NCI-H1417 treated with DMSO at 0.1 percent for 48 hours (cell line): Measurements from ENCODE around the gene COL23A1.

Experiments used
- DNase-seq: peaks from one replicate; lab custom pipeline; 2025; lab: John Stamatoyannopoulos, UW

Gene COL23A1

GRCh38 chr5:178360222-178360925 is 229.8 kb downstream of the COL23A1 start:
- DNase-seq: no peak

GRCh38 chr5:178359738-178360137 is 230.5 kb downstream of the COL23A1 start:
- DNase-seq: no peak

- DNase-seq: no peak
Observed at GRCh38 chr5:178357678-178358077, 232.5 kb downstream of the COL23A1 start.

GRCh38 chr5:178357121-178357521 is 233.1 kb downstream of the COL23A1 start:
- DNase-seq: no peak

GRCh38 chr5:178356431-178356872 is 233.7 kb downstream of the COL23A1 start:
- no peak for DNase-seq

- DNase-seq: no peak
Observed at GRCh38 chr5:178355671-178356070, 234.5 kb downstream of the COL23A1 start.

GRCh38 chr5:178353461-178353860 is 236.7 kb downstream of the COL23A1 start:
- DNase-seq: no peak

- no peak for DNase-seq
Observed at GRCh38 chr5:178352035-178352349, 238.2 kb downstream of the COL23A1 start.

GRCh38 chr5:178351221-178352034 is 238.8 kb downstream of the COL23A1 start:
- no peak for DNase-seq

- no peak for DNase-seq
Observed at GRCh38 chr5:178350361-178351220, 239.6 kb downstream of the COL23A1 start.

- DNase-seq: no peak
Observed at GRCh38 chr5:178349625-178350353, 240.4 kb downstream of the COL23A1 start.

- DNase-seq: no peak
Observed at GRCh38 chr5:178349075-178349511, 241.1 kb downstream of the COL23A1 start.

- DNase-seq: no peak
Observed at GRCh38 chr5:178348356-178349074, 241.7 kb downstream of the COL23A1 start.

- DNase-seq: no peak
Observed at GRCh38 chr5:178347956-178348355, 242.2 kb downstream of the COL23A1 start.

- no peak for DNase-seq
Observed at GRCh38 chr5:178346607-178347334, 243.4 kb downstream of the COL23A1 start.

- no peak for DNase-seq
Observed at GRCh38 chr5:178343306-178343705, 246.9 kb downstream of the COL23A1 start.

GRCh38 chr5:178341851-178342140 is 248.4 kb downstream of the COL23A1 start:
- no peak for DNase-seq

GRCh38 chr5:178341091-178341850 is 248.9 kb downstream of the COL23A1 start:
- no peak for DNase-seq

- no peak for DNase-seq
Observed at GRCh38 chr5:178340637-178341036, 249.6 kb downstream of the COL23A1 start.

GRCh38 chr5:178340187-178340586 is 250.0 kb downstream of the COL23A1 start:
- DNase-seq: no peak
